Measurements from ENCODE around the gene E2F3.
A peak's percentile ranks its signal among the peaks of the same experiment; 100 is the strongest.

Gene E2F3

DNA sequence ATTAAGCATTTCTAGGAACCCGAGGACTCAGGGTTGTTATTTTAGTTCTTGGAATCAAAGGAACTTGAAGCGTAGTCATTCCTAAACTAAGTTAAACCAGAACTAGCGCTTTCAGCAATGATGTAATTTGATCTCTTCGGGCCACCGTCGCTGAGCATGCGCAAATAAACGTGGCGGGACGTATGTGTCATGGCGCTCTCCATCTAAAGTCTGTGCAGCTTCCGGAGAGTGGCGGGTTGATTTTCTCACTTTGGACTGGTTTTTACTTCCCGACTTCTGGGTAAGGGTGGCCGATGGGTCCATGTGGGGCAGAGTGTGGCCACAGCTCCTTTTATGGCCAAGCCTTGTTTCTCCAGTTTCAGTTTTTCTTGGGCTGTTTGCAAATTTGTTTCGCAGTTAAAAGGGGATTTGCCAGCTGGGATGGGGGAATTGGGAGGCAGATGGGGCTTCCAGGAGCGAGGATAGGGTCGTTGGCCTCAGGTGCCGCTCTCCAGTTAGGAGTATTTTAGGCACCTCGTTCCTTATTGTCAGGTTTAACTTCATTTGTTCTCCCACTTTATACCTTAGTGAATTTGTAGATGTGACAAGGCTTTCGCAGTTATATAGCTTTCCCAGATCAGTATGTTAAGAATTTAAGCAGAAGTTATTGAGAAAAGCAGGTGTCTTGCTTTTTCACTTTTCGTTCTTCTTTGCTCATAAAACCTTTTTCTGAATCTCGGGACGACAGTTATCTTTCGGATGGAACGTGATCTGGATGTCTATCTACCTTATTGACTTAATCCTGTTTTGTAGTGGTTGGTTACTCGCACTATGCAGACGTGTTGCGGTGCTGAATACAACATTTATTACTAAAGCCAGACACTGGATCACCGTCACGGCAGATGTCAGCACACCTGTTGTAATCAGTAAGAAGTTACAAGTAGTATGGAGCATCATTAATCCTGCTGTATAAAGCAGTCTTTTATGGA lies 132.9 kb downstream of the E2F3 start, which contains the start of gene CDKAL1:
TSS of gene CDKAL1 (plus strand) at position 163 of the 968 bp plus-strand sequence. CDS start 11,894 bp downstream, outside the sequence.
- Histone ChIP-seq H3K4me3 (ENCODE audit: low read length) (peak within 1 kb of the TSS; percentile 87), H3K9ac (ENCODE audit: low read depth, low read length) (peak within 1 kb of the TSS; percentile 91), H3K27me3 (ENCODE audit: insufficient read depth, low read length) (no peaks in the 10 kb centered on the region), H3K4me1 (ENCODE audit: insufficient read depth, low read length) (peaks cover 11% of the 10 kb centered on the region; the same call in 1 of the 2 replicates), H3K36me3 (ENCODE audit: insufficient read depth, low read length) (no peaks in the 10 kb centered on the region), H3K9me3 (ENCODE audit: insufficient read depth, low read depth, low read length) (no peaks in the 10 kb centered on the region), H3K27ac (ENCODE audit: low read depth, low read length) (peak within 1 kb of the TSS; percentile 85)
- 3% methylated on average over 30 of the region's 31 CpGs for WGBS

- Histone ChIP-seq H3K36me3 (ENCODE audit: insufficient read depth, low read length) (peaks cover 7% of the 10 kb centered on the region; the same call in 1 of the 2 replicates), H3K4me3 (ENCODE audit: low read length) (no peak overlapping the region), H3K9ac (ENCODE audit: low read depth, low read length) (no peak overlapping the region), H3K27ac (ENCODE audit: low read depth, low read length) (no peak overlapping the region), H3K4me1 (ENCODE audit: insufficient read depth, low read length) (peaks cover 11% of the 10 kb centered on the region; the same call in 1 of the 2 replicates), H3K27me3 (ENCODE audit: insufficient read depth, low read length) (no peaks in the 10 kb centered on the region), H3K9me3 (ENCODE audit: insufficient read depth, low read depth, low read length) (no peaks in the 10 kb centered on the region)
- WGBS = 91% methylated on average over 1 of the region's 1 CpG
Observed at GRCh38 chr6:20538131-20538662, 136.5 kb downstream of the E2F3 start.

GRCh38 chr6:20538907-20539306 lies 137.2 kb downstream of the E2F3 start:
- peaks cover 6% of the 10 kb centered on the region; the same call in 1 of the 2 replicates for H3K4me1 ChIP-seq (ENCODE audit: insufficient read depth, low read length)
- peaks cover 7% of the 10 kb centered on the region; the same call in 1 of the 2 replicates for H3K36me3 ChIP-seq (ENCODE audit: insufficient read depth, low read length)
- 99% methylated on average over 3 of the region's 4 CpGs for WGBS

GRCh38 chr6:20539387-20539786 lies 137.7 kb downstream of the E2F3 start:
- WGBS = 92% methylated on average over 2 of the region's 2 CpGs
- Histone ChIP-seq H3K4me3 (ENCODE audit: low read length) (no peak overlapping the region), H3K4me1 (ENCODE audit: insufficient read depth, low read length) (peaks cover 4% of the 10 kb centered on the region; the same call in 1 of the 2 replicates), H3K27ac (ENCODE audit: low read depth, low read length) (no peak overlapping the region), H3K9me3 (ENCODE audit: insufficient read depth, low read depth, low read length) (no peaks in the 10 kb centered on the region), H3K36me3 (ENCODE audit: insufficient read depth, low read length) (peaks cover 7% of the 10 kb centered on the region; the same call in 1 of the 2 replicates), H3K27me3 (ENCODE audit: insufficient read depth, low read length) (no peaks in the 10 kb centered on the region), H3K9ac (ENCODE audit: low read depth, low read length) (no peak overlapping the region)

More at GRCh38 chr6:20538907-20539306, 137.2 kb downstream of the E2F3 start:
- no peaks in the 10 kb centered on the region for H3K27me3 ChIP-seq (ENCODE audit: insufficient read depth, low read length)
- no peak overlapping the region for H3K9ac ChIP-seq (ENCODE audit: low read depth, low read length)
- H3K27ac ChIP-seq (ENCODE audit: low read depth, low read length) = no peak overlapping the region
- no peak overlapping the region for H3K4me3 ChIP-seq (ENCODE audit: low read length)
- no peaks in the 10 kb centered on the region for H3K9me3 ChIP-seq (ENCODE audit: insufficient read depth, low read depth, low read length)

GRCh38 chr6:20540683-20541082 lies 139.0 kb downstream of the E2F3 start:
- H3K36me3 ChIP-seq (ENCODE audit: insufficient read depth, low read length) = peaks cover 12% of the 10 kb centered on the region; the same call in 1 of the 2 replicates
- WGBS = 93% methylated on average over 5 of the region's 5 CpGs
- no peak overlapping the region for H3K4me3 ChIP-seq (ENCODE audit: low read length)
- H3K9ac ChIP-seq (ENCODE audit: low read depth, low read length) = no peak overlapping the region
- H3K4me1 ChIP-seq (ENCODE audit: insufficient read depth, low read length) = no peaks in the 10 kb centered on the region; the same call in 1 of the 2 replicates
- H3K27ac ChIP-seq (ENCODE audit: low read depth, low read length) = no peak overlapping the region
- H3K27me3 ChIP-seq (ENCODE audit: insufficient read depth, low read length) = no peaks in the 10 kb centered on the region
- H3K9me3 ChIP-seq (ENCODE audit: insufficient read depth, low read depth, low read length) = no peaks in the 10 kb centered on the region

DNA sequence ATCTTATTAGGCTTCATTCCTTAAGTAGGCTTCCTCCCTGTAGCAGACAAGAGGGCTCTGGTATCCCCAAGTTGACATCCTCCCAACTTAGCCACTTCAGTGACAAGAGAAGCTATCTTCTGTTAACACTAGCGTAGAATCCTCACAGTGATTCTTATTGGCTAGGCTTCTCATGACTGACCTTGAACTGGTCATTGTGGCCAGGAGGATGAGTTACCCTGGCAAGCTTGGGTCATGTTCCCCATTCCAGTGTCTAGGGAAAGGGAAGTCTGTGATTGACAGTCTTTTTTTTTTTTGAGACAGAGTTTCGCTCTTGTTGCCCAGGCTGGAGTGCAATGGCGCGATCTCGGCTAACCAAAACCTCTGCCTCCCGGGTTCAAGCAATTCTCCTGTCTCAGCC lies 139.7 kb downstream of the E2F3 start:
- Histone ChIP-seq H3K27me3 (ENCODE audit: insufficient read depth, low read length) (no peaks in the 10 kb centered on the region), H3K9ac (ENCODE audit: low read depth, low read length) (no peak overlapping the region), H3K4me3 (ENCODE audit: low read length) (no peak overlapping the region), H3K4me1 (ENCODE audit: insufficient read depth, low read length) (no peaks in the 10 kb centered on the region; the same call in 1 of the 2 replicates), H3K36me3 (ENCODE audit: insufficient read depth, low read length) (peaks cover 19% of the 10 kb centered on the region), H3K27ac (ENCODE audit: low read depth, low read length) (no peak overlapping the region), H3K9me3 (ENCODE audit: insufficient read depth, low read depth, low read length) (no peaks in the 10 kb centered on the region)
- 96% methylated on average over 6 of the region's 6 CpGs for WGBS

- WGBS = 100% methylated on average over 2 of the region's 2 CpGs
- H3K9me3 ChIP-seq (ENCODE audit: insufficient read depth, low read depth, low read length) = no peaks in the 10 kb centered on the region
- no peak overlapping the region for H3K4me3 ChIP-seq (ENCODE audit: low read length)
- no peak overlapping the region for H3K27ac ChIP-seq (ENCODE audit: low read depth, low read length)
- H3K36me3 ChIP-seq (ENCODE audit: insufficient read depth, low read length) = peaks cover 36% of the 10 kb centered on the region
- H3K4me1 ChIP-seq (ENCODE audit: insufficient read depth, low read length) = no peaks in the 10 kb centered on the region; the same call in 1 of the 2 replicates
- H3K27me3 ChIP-seq (ENCODE audit: insufficient read depth, low read length) = no peaks in the 10 kb centered on the region
- no peak overlapping the region for H3K9ac ChIP-seq (ENCODE audit: low read depth, low read length)
Observed at GRCh38 chr6:20542927-20543602, 141.4 kb downstream of the E2F3 start.

All from HUES64 (cell line).